Cardiac septum (tissue), 1 donor: ENCODE measurements around the gene IFNA21. TPM values are rescaled to one million over a fixed set of nuclear protein-coding genes. Genes with fewer than 3 reads are reported as not detected.
"Not testable (repeated sequence)": the region's sequence is repeated elsewhere in the genome, so short reads cannot be mapped to it uniquely, and the experiment has no call there.

Experiments used
- DNase-seq: peaks from one replicate; pipeline ENCODE4 v3.0.0-alpha.2; 2020; ENCODE audit warnings: low spot score
- intact Hi-C: fragments of 100-400 bp; cut with DNase I; formaldehyde crosslinking; loops from one replicate; pipeline ENCODE4 v1.14.0; 2022
- total RNA-seq: library from RNA; stranded (reverse); fragmentation: NEBNext Ultra II Directional; extraction: Animal tissue kit (Norgen Biotek cat#: 25700); gene quantifications from one replicate; pipeline ENCODE4 v1.2.1, GENCODE V29; 2021
- donor health status: DM: no; HTN: no; CAD: no.

IFNA21 gene
- total RNA-seq, 1 donor from 2014 or later, result not detected

GRCh38 chr9:21153336-21154017 lies 13.0 kb downstream of the IFNA21 start:
- no peak for DNase-seq
- intact Hi-C loops, result no loop called here

- no peak for DNase-seq
- intact Hi-C loops, result no loop called here
Observed at GRCh38 chr9:21144603-21145002, 21.9 kb downstream of the IFNA21 start.

DNA sequence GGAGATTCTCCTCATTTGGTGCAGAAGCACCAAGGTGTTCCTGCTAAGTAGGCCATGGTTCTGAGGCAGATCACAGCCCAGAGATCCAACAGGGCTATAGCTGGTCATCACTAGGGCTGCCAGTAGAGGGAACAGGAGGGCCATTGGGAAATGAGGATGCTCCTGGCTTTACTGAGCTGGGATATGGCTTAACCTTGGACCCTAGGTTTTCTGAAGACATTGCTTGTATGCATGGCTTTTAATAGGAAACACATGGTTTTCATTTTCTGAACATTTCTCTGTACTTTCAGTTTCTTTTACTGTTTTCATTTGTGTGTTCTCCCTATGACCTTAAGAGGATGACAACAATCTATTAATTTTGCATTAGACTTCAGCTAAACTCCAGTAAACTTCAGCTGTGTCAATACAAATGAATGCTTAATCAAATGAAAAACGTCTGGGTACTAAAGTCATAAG lies 25.0 kb downstream of the IFNA21 start, which contains the start of gene IFNW1:
TSS of gene IFNW1 (minus strand) at position 406 of the 456 bp plus-strand sequence. CDS start at position 144, 262 bp downstream.
- DNase-seq, result no peak
- intact Hi-C loops, result no loop called here

- intact Hi-C loops, result no loop called here
- DNase-seq, result no peak
Observed at GRCh38 chr9:21137020-21137419, 29.4 kb downstream of the IFNA21 start.

DNA sequence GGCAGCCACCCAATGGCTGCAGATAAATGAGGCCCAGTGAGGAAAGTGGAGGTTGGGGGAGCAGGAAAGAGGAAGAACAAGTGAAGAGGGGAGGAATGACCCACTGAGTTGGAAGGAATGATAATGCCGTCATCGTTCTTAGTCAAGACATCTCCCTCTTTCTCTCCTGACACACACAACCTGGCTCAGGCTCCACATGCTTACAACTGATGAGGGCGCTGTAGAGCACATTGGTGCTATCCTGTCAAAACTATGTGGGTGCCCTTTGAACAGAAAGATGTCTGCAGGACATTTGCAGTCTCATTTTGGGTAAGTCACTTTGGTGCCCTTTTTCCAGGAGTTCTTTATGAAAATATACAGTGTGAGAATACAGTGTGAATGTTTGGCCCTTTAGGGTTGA lies 30.7 kb downstream of the IFNA21 start:
- intact Hi-C loops, result no loop called here
- no peak for DNase-seq

DNA sequence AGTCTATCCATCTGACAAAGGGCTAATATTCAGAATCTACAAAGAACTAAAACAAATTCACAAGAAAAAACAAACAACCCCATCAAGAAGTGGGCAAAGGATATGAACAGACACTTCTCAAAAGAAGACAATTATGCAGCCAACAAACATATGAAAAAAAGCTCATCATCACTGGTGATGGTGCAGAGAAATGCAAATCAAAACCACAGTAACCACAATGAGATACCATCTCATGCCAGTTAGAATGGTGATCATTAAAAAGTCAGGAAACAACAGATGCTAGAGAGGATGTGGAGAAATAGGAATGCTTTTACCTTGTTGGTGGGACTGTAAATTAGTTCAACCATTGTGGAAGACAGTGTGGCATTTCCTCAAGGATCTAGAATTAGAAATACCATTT lies 38.3 kb downstream of the IFNA21 start:
- intact Hi-C loops, DNase-seq: not testable (repeated sequence)

DNA sequence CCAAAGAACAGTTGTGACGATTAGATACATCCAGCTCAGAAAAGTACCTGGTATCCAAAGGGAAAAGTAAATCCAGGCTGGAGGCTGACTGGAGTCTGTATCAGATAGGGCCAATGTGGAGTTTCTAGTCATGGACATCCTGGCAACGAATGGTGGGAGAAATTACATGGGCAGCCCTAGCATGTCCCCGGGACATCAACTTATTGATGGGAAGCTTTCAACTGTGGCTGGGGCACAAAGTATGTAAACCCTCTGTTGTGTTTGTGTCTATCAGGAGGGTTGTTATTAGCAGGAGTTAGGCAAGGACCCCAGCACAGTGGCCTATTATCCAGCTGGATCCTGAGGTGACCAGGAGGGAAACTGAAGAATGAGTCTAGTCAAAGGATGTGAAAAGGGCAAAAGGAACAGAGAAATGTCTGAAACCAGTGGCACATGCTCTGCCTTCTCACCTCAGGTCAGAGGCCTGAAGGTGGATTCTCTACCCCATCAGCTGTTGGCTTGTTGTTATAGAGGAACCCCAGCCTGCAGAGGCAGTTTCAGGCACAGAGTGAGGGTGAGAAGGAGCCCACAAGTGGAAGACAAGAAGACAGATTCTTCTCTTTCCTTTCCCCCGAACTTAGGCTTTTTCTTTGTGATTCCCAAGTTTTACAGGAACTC lies 44.7 kb downstream of the IFNA21 start:
- no peak for DNase-seq
- intact Hi-C loops, result no loop called here

GRCh38 chr9:21121079-21121478 lies 45.4 kb downstream of the IFNA21 start:
- intact Hi-C loops, result no loop called here

GRCh38 chr9:21119093-21119770 lies 47.2 kb downstream of the IFNA21 start:
- intact Hi-C loops, result loop anchor here (10.0 kb wide), 2 partner anchors 234 to 494 kb away; partner anchors contain the start of gene MLLT3
- no peak for DNase-seq

More at GRCh38 chr9:21121079-21121478, 45.4 kb downstream of the IFNA21 start:
- no peak for DNase-seq

Other genes starting within 250 kb of the IFNA21 start
- gene HACD4, start 135.0 kb downstream of the IFNA21 start, total RNA-seq, result 0.65 TPM
- not detected for gene IFNB1, start 88.7 kb downstream of the IFNA21 start, total RNA-seq
- not detected for gene IFNW1, start 24.8 kb downstream of the IFNA21 start, total RNA-seq
- gene IFNA4, start 20.9 kb upstream of the IFNA21 start, total RNA-seq, result not detected
- gene IFNA7, start 35.5 kb upstream of the IFNA21 start, total RNA-seq, result not detected
- gene IFNA10, start 40.5 kb upstream of the IFNA21 start, total RNA-seq, result not detected
- gene IFNA16, start 50.7 kb upstream of the IFNA21 start, total RNA-seq, result not detected
- gene IFNA17, start 61.6 kb upstream of the IFNA21 start, total RNA-seq, result not detected
- gene IFNA14, start 73.3 kb upstream of the IFNA21 start, total RNA-seq, result not detected
- not detected for gene IFNA5, start 138.7 kb upstream of the IFNA21 start, total RNA-seq
- 12.5 TPM for gene KLHL9, start 168.7 kb upstream of the IFNA21 start, total RNA-seq
- gene IFNA6, start 184.2 kb upstream of the IFNA21 start, total RNA-seq, result not detected
- gene IFNA13, start 201.4 kb upstream of the IFNA21 start, total RNA-seq, result not detected
- gene IFNA2, start 218.7 kb upstream of the IFNA21 start, total RNA-seq, result not detected
- not detected for gene IFNA8, start 242.5 kb upstream of the IFNA21 start, total RNA-seq